A673 (cell line): ENCODE measurements around the gene PTER. TPM values are rescaled to one million over a fixed set of nuclear protein-coding genes. Genes with fewer than 3 reads are reported as not detected.

Source experiments
- BruUV-seq: library from RNA; stranded (reverse); fragments of 400-500 nt; replicated peaks from 2 replicates; lab custom pipeline; 2021; lab: Mats Ljungman, UMichigan
- CTCF ChIA-PET: fragments of 300-600 bp; sonication (Branson Sonifier 250); formaldehyde crosslinking; loops from one replicate; lab custom pipeline; 2022; ENCODE audit warnings: antibody characterized with exemption; lab: Charles Lee
- POLR2A ChIA-PET: fragments of 300-600 bp; sonication (Branson Sonifier 250); formaldehyde crosslinking; loops from one replicate; lab custom pipeline; 2022; ENCODE audit warnings: antibody characterized with exemption; ENCODE audit not compliant: low non-redundant PET; lab: Charles Lee
- DNase-seq: peaks from one replicate; pipeline ENCODE4 v3.0.0-alpha.2; 2015; ENCODE audit warnings: low spot score
- H3K27ac ChIP-seq: fragments of 200-600 bp; sonication (generic); 2 replicates; pipeline ENCODE4 v1.5.1; 2016; ENCODE audit warnings: mixed run types, low read depth, mild to moderate bottlenecking, mixed read lengths, antibody characterized with exemption, low read length; ENCODE audit not compliant: poor library complexity, severe bottlenecking
- H3K27me3 ChIP-seq: fragments of 200-600 bp; sonication (generic); replicated peaks from 2 replicates; pipeline ENCODE4 v1.6.1; 2017; ENCODE audit warnings: mixed run types, low read depth, mild to moderate bottlenecking, mixed read lengths, antibody characterized with exemption, low read length; ENCODE audit not compliant: insufficient read depth, poor library complexity
- H3K36me3 ChIP-seq: fragments of 200-600 bp; sonication (generic); 2 replicates; pipeline ENCODE4 v1.6.1; 2016; ENCODE audit warnings: mixed run types, mild to moderate bottlenecking, mixed read lengths, antibody characterized with exemption, low read length; ENCODE audit not compliant: insufficient read depth, poor library complexity, severe bottlenecking
- H3K4me1 ChIP-seq: fragments of 200-600 bp; sonication (generic); 2 replicates; pipeline ENCODE4 v1.6.1; 2017; ENCODE audit warnings: mixed run types, mild to moderate bottlenecking, mixed read lengths, antibody characterized with exemption, low read length; ENCODE audit not compliant: insufficient read depth, poor library complexity, severe bottlenecking
- H3K4me3 ChIP-seq: fragments of 200-600 bp; sonication (generic); 2 replicates; pipeline ENCODE4 v1.5.1; 2016; ENCODE audit warnings: low read depth, mixed run types, mild to moderate bottlenecking, mixed read lengths, low read length; ENCODE audit not compliant: poor library complexity, severe bottlenecking
- H3K9me3 ChIP-seq: fragments of 200-600 bp; sonication (generic); 2 replicates; pipeline ENCODE4 v1.6.1; 2016; ENCODE audit warnings: mixed run types, low read depth, mild to moderate bottlenecking, mixed read lengths, antibody characterized with exemption, low read length; ENCODE audit not compliant: poor library complexity, severe bottlenecking
- CTCF ChIP-seq: fragments of 300-800, 200-600 bp; sonication (generic); conservative IDR thresholded peaks from 2 replicates; pipeline ENCODE4 v1.5.1; 2017; ENCODE audit warnings: low read depth, mild to moderate bottlenecking, antibody characterized with exemption, low read length, moderate library complexity, mixed read lengths
- EZH2 ChIP-seq: fragments of 200-600 bp; sonication (generic); IDR thresholded peaks from 2 replicates; pipeline ENCODE4 v1.6.1; 2017; ENCODE audit warnings: borderline replicate concordance, low read depth, mild to moderate bottlenecking, mixed read lengths, antibody characterized with exemption, low read length; ENCODE audit not compliant: poor library complexity, severe bottlenecking
- intact Hi-C: fragments of 100-400 bp; cut with micrococcal nuclease; formaldehyde crosslinking; loops from one replicate; pipeline ENCODE4 v1.10.0; 2022; ENCODE audit not compliant: unreplicated experiment
- total RNA-seq: library from RNA; stranded (reverse); gene quantifications from 2 replicates; pipeline ENCODE4 v1.2.3, GENCODE V29; 2021

Gene PTER
- total RNA-seq, 1 experiment from 2014 or later: 1.4 TPM

DNA sequence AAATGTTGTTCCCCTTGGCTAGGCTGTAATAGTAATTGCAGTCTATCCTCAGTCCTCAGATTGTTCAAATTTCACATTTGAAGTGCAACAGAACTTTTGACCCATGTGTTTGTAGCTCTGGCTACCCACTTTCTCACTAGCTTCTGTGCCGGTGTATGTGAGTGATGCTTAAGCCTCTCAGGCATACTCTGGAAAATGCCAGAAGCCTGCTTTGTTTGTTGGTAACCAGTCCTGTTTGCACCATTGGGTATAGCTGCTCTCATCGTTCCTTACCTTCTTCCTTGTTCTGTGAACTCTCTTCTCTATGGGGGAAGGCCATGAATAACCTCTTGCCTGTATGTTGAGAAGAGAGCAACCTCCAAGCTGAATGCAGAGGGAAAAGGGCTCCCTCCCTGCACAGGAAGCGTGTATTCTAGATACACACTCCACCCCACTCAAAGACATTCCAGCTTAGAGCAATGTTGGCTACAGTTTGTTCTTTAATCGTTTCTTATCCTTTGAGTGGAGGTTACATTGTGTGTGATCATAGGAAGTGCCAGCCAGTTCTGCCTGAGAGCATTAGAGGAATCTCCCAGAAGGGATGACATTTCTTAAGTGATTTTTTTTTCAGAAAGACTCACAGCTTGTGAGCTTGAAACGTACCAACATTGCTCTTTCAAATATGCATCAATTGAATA is 44.4 kb downstream of the PTER start:
- no TSS peak for BruUV-seq
- Histone ChIP-seq H3K27ac (no peak overlapping the region), H3K36me3 (no peaks in the 10 kb centered on the region), H3K4me3 (no peak overlapping the region), H3K4me1 (no peaks in the 10 kb centered on the region), H3K9me3 (no peaks in the 10 kb centered on the region), H3K27me3 (peaks cover 38% of the 10 kb centered on the region)
- POLR2A ChIA-PET: no interaction called here
- intact Hi-C loops: no loop called here
- TF ChIP-seq EZH2 (no peak), CTCF (no peak)
- DNase-seq: no peak
- CTCF ChIA-PET: no interaction called here

DNA sequence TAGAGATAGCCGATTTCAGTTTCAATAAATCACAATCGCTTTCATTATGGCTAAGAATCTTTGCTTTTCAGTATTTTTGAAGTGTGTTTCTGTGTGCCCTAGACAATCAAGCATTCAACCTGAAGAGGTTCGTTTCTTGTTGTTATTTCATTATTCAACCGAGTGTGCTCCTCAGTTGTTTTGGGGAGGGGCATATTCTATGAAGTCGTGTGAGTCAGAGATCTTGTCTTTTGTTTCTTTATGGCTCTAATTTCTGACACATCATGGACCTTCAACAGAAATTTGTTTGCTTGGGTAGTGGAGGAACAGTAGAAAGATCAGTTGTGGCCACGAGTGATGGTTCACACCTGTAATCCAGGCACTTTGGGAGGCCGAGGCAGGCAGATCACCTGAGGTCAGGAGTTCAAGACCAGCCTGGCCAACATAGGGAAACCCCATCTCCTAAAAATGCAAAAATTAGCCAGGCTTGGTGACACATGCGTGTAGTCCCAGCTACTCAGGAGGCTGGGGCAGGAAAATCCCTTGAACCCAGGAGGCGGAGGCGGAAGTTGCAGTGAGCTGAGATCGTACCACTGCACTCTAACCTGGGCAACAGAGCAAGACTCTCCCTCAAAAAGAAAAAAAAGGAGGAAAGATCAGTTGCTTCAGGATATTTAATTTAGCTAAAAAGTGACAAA is 46.6 kb downstream of the PTER start:
- Histone ChIP-seq H3K27ac (no peak overlapping the region), H3K9me3 (no peaks in the 10 kb centered on the region), H3K4me1 (no peaks in the 10 kb centered on the region), H3K27me3 (peaks cover 36% of the 10 kb centered on the region), H3K36me3 (no peaks in the 10 kb centered on the region), H3K4me3 (no peak overlapping the region)
- no TSS peak for BruUV-seq
- CTCF ChIA-PET: no interaction called here
- intact Hi-C loops: no loop called here
- DNase-seq: no peak
- POLR2A ChIA-PET: no interaction called here
- TF ChIP-seq EZH2: no peak
- TF ChIP-seq CTCF: no peak

DNA sequence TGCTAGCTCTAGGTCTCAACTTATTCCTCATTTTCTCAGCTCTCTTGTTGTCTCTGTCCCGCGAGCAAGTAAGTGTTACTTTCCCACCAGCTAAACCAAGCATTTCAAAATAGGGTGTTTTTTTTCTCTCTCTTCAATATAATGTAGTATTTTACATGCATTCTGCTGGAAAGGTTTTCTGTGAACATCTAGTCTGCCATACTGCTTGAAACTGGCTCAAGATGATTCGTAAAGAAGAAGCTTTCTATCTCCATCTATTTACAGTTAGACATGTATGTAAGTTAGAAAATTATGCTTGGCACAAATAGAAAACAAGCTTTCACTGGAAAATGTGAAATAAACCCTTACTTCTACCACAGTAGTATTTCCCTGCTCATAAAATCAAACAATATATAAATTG is 53.7 kb downstream of the PTER start:
- ChIA-PET CTCF (no interaction called here), POLR2A (no interaction called here)
- no peak for DNase-seq

More for the DNA sequence above, 53.7 kb downstream of the PTER start:
- Histone ChIP-seq H3K27ac (no peak overlapping the region), H3K27me3 (peaks cover 8% of the 10 kb centered on the region), H3K4me1 (no peaks in the 10 kb centered on the region), H3K9me3 (no peaks in the 10 kb centered on the region), H3K36me3 (no peaks in the 10 kb centered on the region), H3K4me3 (no peak overlapping the region)
- BruUV-seq: no TSS peak
- TF ChIP-seq CTCF (no peak), EZH2 (no peak)
- intact Hi-C loops: no loop called here
